Measurements from ENCODE around the gene ICAM5.

The ICAM5 gene

GRCh38 chr19:10339380-10339960, 49.7 kb downstream of the ICAM5 start, which contains the start of gene ICAM3:
TSS of gene ICAM3 (minus strand) at chr19:10339624. CDS start at chr19:10339614, 10 bp downstream.
- Histone ChIP-seq H3K27me3 (no peaks in the 10 kb centered on the region), H3K4me3 (ENCODE audit: low read depth in 1 of 2, low read length in 1 of 2) (peak within 1 kb of the TSS; percentile 81 to 97)

GRCh38 chr19:10339977-10340376, 50.2 kb downstream of the ICAM5 start:
- peaks cover 55 to 68% of the 10 kb centered on the region in 2 experiments for H3K4me1 ChIP-seq (ENCODE audit: control insufficient read depth in 1 of 2, insufficient read depth in 1 of 2, low read depth in 1 of 2, low read length in 1 of 2)
- H3K36me3 ChIP-seq, result peaks cover 29% of the 10 kb centered on the region
- no peaks in the 10 kb centered on the region for H3K27me3 ChIP-seq
- TF ChIP-seq, protein P1, sequence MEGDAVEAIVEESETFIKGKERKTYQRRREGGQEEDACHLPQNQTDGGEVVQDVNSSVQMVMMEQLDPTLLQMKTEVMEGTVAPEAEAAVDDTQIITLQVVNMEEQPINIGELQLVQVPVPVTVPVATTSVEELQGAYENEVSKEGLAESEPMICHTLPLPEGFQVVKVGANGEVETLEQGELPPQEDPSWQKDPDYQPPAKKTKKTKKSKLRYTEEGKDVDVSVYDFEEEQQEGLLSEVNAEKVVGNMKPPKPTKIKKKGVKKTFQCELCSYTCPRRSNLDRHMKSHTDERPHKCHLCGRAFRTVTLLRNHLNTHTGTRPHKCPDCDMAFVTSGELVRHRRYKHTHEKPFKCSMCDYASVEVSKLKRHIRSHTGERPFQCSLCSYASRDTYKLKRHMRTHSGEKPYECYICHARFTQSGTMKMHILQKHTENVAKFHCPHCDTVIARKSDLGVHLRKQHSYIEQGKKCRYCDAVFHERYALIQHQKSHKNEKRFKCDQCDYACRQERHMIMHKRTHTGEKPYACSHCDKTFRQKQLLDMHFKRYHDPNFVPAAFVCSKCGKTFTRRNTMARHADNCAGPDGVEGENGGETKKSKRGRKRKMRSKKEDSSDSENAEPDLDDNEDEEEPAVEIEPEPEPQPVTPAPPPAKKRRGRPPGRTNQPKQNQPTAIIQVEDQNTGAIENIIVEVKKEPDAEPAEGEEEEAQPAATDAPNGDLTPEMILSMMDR (IDR thresholded peaks at IDR 0.05), result no peak
- H3K27ac ChIP-seq, result peak overlapping the region; percentile 96
- no peaks in the 10 kb centered on the region for H3K9me3 ChIP-seq
- H3K4me3 ChIP-seq (ENCODE audit: low read depth in 1 of 2, low read length in 1 of 2), result peak overlapping the region; percentile 81 to 97

More at GRCh38 chr19:10339380-10339960, 49.7 kb downstream of the ICAM5 start, which contains the start of gene ICAM3:
- TF ChIP-seq, protein P1 (IDR thresholded peaks at IDR 0.05), result peak; percentile 25
- Histone ChIP-seq H3K9me3 (no peaks in the 10 kb centered on the region), H3K27ac (peak within 1 kb of the TSS; percentile 96), H3K4me1 (ENCODE audit: control insufficient read depth in 1 of 2, insufficient read depth in 1 of 2, low read depth in 1 of 2, low read length in 1 of 2) (peaks cover 55 to 68% of the 10 kb centered on the region in 2 experiments), H3K36me3 (peaks cover 34% of the 10 kb centered on the region)

DNA sequence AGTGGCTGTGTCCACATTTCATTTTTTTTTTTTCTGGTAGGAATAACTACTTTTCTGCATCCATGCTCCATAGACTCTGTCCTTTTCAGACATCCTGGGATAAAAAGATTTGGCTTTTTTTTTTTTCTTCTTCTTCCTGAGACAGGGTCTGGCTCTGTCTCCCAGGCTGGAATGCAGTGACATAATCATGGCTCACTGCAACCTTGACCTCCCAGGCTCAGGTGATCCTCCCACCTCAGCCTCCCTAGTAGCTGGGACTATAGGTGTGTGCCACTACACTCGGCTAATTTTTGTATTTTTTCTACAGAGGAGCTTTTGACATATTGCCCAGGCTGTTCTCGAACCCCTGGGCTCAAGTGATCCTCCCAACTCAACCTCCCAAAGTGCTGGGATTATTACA, 53.7 kb downstream of the ICAM5 start:
- TF ChIP-seq, protein P1 (IDR thresholded peaks at IDR 0.05), result no peak
- Histone ChIP-seq H3K4me3 (ENCODE audit: low read depth in 1 of 2, low read length in 1 of 2) (no peak overlapping the region), H3K36me3 (no peaks in the 10 kb centered on the region), H3K4me1 (ENCODE audit: control insufficient read depth in 1 of 2, insufficient read depth in 1 of 2, low read depth in 1 of 2, low read length in 1 of 2) (peaks cover 55 to 66% of the 10 kb centered on the region in 2 experiments), H3K27ac (peak overlapping the region; percentile 100), H3K9me3 (no peaks in the 10 kb centered on the region), H3K27me3 (no peaks in the 10 kb centered on the region)

GRCh38 chr19:10344780-10345179, 55.0 kb downstream of the ICAM5 start:
- Histone ChIP-seq H3K27me3 (no peaks in the 10 kb centered on the region), H3K36me3 (peaks cover 8% of the 10 kb centered on the region), H3K4me3 (ENCODE audit: low read depth in 1 of 2, low read length in 1 of 2) (peak overlapping the region in 1 of 2 experiments; percentile 18), H3K9me3 (no peaks in the 10 kb centered on the region), H3K27ac (peak overlapping the region; percentile 100), H3K4me1 (ENCODE audit: control insufficient read depth in 1 of 2, insufficient read depth in 1 of 2, low read depth in 1 of 2, low read length in 1 of 2) (peaks cover 51 to 53% of the 10 kb centered on the region in 2 experiments)
- TF ChIP-seq, protein P1 (IDR thresholded peaks at IDR 0.05), result no peak

All from neutrophil (primary cell).